ENCODE results near the gene MICAL3.

MICAL3 gene

GRCh38 chr22:17847360-17848078, 176.8 kb downstream of the MICAL3 start:
- no peak for DNase-seq (ENCODE audit: low read depth in 1 of 2, low spot score in 1 of 2)

- DNase-seq (ENCODE audit: low read depth in 1 of 2, low spot score in 1 of 2): no peak
These were observed 177.9 kb downstream of the MICAL3 start for GRCh38 chr22:17846326-17846992.

GRCh38 chr22:17845790-17846189, 178.6 kb downstream of the MICAL3 start:
- no peak for DNase-seq (ENCODE audit: low read depth in 1 of 2, low spot score in 1 of 2)

GRCh38 chr22:17845327-17845726, 179.0 kb downstream of the MICAL3 start:
- no peak for DNase-seq (ENCODE audit: low read depth in 1 of 2, low spot score in 1 of 2)

- DNase-seq (ENCODE audit: low read depth in 1 of 2, low spot score in 1 of 2): no peak
These were observed 180.2 kb downstream of the MICAL3 start for GRCh38 chr22:17844150-17844549.

- DNase-seq (ENCODE audit: low read depth in 1 of 2, low spot score in 1 of 2): peak in 1 of 2 donors; percentile 6
These were observed 182.0 kb downstream of the MICAL3 start for GRCh38 chr22:17842386-17842785.

- DNase-seq (ENCODE audit: low read depth in 1 of 2, low spot score in 1 of 2): no peak
These were observed 182.5 kb downstream of the MICAL3 start for GRCh38 chr22:17841836-17842235.

GRCh38 chr22:17838180-17838865, 186.0 kb downstream of the MICAL3 start:
- DNase-seq (ENCODE audit: low read depth in 1 of 2, low spot score in 1 of 2): no peak

- DNase-seq (ENCODE audit: low read depth in 1 of 2, low spot score in 1 of 2): no peak
These were observed 187.2 kb downstream of the MICAL3 start for GRCh38 chr22:17836992-17837742.

GRCh38 chr22:17835256-17835655, 189.1 kb downstream of the MICAL3 start:
- DNase-seq (ENCODE audit: low read depth in 1 of 2, low spot score in 1 of 2): no peak

GRCh38 chr22:17833489-17833888, 190.9 kb downstream of the MICAL3 start:
- DNase-seq (ENCODE audit: low read depth in 1 of 2, low spot score in 1 of 2): no peak

- DNase-seq (ENCODE audit: low read depth in 1 of 2, low spot score in 1 of 2): no peak
These were observed 191.7 kb downstream of the MICAL3 start for GRCh38 chr22:17832665-17833064.

GRCh38 chr22:17831501-17832251, 192.7 kb downstream of the MICAL3 start:
- DNase-seq (ENCODE audit: low read depth in 1 of 2, low spot score in 1 of 2): no peak

- DNase-seq (ENCODE audit: low read depth in 1 of 2, low spot score in 1 of 2): peak; percentile 71
These were observed 194.1 kb downstream of the MICAL3 start for GRCh38 chr22:17830043-17830961.

GRCh38 chr22:17829695-17830042, 194.7 kb downstream of the MICAL3 start:
- no peak for DNase-seq (ENCODE audit: low read depth in 1 of 2, low spot score in 1 of 2)

- DNase-seq (ENCODE audit: low read depth in 1 of 2, low spot score in 1 of 2): no peak
These were observed 195.8 kb downstream of the MICAL3 start for GRCh38 chr22:17828502-17829080.

- DNase-seq (ENCODE audit: low read depth in 1 of 2, low spot score in 1 of 2): no peak
These were observed 196.9 kb downstream of the MICAL3 start for GRCh38 chr22:17827466-17827865.

GRCh38 chr22:17825876-17826550, 198.3 kb downstream of the MICAL3 start:
- DNase-seq (ENCODE audit: low read depth in 1 of 2, low spot score in 1 of 2): no peak

GRCh38 chr22:17824457-17824856, 199.9 kb downstream of the MICAL3 start:
- DNase-seq (ENCODE audit: low read depth in 1 of 2, low spot score in 1 of 2): no peak
